ENCODE results near the gene PPA2.

PPA2 gene

DNA sequence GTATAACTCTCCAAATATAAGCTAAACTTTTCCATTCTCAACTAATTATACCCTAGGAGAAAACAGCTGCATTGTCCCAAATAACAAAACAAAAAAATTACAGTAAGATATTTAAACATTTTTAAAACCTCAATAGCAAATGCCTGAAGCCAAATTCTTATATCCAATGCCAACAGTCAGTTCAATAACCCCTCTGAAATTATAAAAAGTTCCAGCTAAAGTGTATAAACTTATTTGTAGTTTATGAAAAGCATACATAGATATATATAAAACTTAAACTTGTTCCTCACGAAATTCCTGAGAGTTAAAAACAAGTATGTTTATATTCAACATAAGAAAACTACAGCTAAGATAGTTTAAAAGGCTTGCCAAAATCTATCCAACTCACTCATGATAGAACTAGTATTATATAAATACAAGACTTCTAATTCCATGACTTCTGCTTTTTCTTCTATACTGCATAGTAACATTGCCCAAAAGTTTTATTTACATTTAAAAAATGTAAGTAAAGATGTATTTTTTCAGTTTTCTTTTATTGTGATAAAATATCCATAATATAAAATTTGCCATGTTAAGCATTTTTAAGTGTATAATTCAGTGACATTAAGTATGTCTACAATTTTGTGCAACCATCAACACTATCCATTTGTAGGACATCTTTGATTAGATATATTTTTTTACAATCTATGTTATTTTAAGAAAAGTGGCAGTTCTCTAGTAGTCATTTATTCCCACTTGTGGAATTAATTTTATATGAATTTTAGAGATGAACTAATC, 72.8 kb downstream of the PPA2 start:
- DNase-seq (ENCODE audit: insufficient read length, low spot score) (no peak), FAIRE-seq (no peak)

DNA sequence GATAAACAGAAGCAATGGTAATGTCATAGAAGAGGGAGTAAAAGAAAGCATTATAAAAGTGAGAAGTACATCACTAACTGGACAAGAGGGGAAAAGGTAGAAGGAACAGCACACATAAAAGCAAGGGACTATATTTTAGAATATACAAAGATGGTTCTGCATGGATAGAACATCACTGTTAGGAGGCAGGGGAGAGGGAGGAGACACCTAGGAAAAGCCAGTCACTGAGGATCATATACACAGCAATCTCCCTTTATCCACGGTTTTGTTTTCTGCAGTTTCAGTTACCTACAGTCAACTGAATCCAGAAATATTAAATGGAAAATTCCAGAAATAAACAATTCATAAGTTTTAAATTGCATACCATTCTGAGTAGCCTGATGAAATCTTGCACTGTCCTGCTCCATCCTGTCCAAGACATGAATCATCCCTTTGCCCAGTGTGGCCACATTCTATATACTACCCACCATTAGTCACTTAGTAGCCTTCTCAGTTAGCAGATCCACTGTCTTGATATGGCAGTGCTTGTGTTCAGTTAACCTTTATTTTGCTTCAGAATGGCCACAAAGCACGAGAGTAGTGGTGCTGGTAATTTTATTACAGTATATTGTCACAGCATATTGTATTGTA, 74.2 kb downstream of the PPA2 start:
- no peak for FAIRE-seq

DNA sequence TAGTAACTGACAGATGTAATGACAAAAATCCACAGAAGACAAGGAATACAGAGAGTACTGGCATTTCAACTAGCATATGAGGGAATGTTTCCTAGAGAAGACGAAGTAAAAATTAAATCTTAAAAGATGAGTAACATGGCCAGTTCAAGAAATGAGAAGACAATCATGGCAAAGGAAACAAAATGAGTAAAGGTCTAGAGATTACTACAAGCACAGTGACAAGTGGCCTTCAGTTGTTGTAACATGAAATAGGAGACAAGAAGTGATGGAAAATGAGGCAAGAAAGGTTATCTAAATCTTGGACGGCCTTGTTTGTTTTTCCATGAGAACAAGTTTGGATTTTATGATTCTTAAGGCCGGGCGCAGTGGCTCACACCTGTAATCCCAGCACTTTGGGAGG, 81.0 kb downstream of the PPA2 start:
- FAIRE-seq (no peak), DNase-seq (ENCODE audit: insufficient read length, low spot score) (no peak)

More for the DNA sequence above, 74.2 kb downstream of the PPA2 start:
- no peak for DNase-seq (ENCODE audit: insufficient read length, low spot score)

DNA sequence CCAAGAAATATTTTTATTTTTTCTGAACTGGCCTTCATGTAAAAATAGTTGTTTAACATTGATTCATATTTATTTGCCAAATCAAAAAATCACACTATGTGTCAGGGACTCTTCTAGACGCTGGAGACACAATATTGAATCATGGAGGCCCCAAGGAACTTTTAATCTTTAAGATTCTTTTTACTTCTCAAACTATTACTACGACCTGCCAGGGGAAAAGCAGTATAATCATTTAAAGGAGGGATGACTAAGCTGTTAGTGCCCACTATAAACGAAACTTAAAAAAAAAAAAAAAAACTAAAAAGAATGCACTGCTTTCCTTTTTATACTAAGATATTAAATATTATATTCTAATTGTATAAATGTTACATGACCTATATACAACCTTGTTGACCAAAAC, 84.7 kb downstream of the PPA2 start:
- FAIRE-seq (no peak), DNase-seq (ENCODE audit: insufficient read length, low spot score) (no peak)

DNA sequence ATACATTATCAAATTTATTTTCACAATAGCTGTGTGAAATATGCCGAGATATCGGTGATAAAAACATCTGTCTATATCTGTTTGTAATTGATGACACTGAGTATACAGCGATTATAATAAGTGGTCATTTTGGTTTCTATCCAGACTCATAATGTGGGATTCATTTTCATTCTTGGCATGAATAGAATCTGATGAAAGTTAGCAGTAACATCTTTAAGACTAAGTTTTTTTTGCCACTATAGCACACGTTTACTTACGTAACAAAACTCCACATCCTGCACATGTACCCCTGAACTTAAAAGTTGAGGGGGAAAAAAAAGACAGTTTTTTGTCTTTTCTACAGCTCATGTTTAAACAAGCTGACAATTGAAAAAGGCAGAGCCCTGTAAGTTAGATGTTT, 86.4 kb downstream of the PPA2 start:
- peak; percentile 84 for FAIRE-seq
- DNase-seq (ENCODE audit: insufficient read length, low spot score): no peak

DNA sequence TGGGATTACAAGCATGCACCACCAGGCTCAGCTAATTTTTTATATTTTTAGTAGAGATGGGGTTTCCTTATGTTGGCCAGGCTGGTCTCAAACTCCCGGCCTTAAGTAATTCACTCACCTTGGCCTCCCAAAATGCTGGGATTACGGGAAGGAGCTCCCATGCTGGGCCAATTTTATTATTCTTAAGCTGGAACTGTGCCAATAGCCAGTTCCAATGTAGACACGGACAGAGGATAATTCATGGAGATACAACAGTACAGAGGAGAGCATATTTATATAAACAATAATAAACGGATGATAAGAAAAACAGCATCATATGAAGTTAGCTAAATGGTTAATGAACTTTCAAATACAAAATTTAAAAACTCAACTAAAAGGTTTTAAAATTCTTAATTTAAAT, 87.8 kb downstream of the PPA2 start:
- FAIRE-seq: no peak

DNA sequence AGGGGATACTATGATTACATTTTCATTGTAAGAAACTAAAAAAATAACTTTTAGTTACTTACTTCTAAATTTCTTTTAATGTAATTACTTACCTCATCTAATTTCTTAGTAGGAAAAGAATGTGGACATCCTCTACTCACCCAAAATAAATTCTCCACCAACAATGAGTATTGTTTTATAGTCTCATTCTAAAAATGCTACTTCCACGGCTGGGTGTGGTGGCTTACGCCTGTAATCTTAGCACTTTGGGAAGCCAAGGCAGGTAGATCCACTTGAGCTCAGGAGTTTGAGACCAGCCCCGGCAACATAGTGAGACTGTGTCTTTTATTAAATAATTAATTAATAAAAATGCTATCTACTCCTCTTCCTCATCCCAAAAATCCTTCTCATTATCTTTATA, 99.8 kb downstream of the PPA2 start:
- FAIRE-seq: no peak
- DNase-seq (ENCODE audit: insufficient read length, low spot score): no peak

More for the DNA sequence above, 87.8 kb downstream of the PPA2 start:
- no peak for DNase-seq (ENCODE audit: insufficient read length, low spot score)

DNA sequence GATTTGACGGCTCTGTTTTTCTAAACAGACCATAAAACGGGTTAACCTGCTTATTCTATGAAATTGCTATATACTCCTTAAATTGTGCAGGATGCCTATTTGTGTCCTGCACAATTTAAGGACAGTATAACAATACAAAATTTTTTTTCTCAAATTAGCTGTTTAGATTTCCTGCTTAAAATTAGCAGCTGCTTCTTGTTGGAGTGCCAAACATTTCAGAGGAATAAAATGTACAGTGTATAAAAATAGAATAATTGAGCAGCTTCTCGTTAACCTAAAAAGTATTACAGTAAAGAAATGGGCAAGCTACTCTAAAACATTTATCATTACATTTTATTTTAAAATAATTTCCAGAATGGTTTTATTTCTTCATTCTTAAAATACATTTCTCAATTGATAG, 100.5 kb downstream of the PPA2 start:
- FAIRE-seq: no peak
- no peak for DNase-seq (ENCODE audit: insufficient read length, low spot score)

DNA sequence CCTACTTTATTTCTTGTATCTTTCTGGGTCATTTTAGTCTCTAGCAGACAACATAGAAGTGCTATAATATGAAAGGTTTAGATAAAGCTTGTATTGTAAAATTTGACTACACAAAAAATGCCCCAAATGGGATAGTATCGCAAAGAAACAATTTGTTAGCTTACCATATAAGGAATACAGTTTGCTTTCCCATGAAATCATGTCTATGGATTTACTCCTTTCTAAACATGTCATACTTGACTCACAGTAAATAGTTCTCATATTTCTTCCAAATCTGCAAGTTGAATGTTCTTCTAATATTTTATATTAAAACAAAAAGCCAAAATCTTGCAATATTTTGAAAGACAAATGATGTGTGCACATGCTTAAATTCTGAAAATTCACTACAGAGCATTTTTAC, 103.9 kb downstream of the PPA2 start:
- peak; percentile 21 for FAIRE-seq
- DNase-seq (ENCODE audit: insufficient read length, low spot score): no peak

DNA sequence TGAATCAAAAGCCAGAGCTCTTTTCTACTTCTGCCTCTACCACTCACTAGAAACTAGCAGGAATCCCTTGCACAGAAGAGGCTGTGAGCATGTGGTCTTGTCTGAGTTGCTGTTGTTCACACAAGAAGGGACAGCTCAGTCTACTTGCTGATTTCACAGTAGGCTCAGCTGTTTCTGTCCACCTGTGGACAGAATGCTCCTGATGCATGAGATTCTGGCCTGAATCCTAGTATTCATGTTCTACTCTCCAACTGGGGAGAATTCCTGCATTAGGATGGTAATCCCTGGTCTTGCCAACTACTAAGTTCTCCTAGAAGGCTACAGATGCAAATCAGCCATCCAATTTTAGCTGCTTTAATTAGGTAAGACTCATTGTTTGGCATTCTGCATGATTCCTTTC, 112.8 kb downstream of the PPA2 start:
- FAIRE-seq: no peak
- no peak for DNase-seq (ENCODE audit: insufficient read length, low spot score)

DNA sequence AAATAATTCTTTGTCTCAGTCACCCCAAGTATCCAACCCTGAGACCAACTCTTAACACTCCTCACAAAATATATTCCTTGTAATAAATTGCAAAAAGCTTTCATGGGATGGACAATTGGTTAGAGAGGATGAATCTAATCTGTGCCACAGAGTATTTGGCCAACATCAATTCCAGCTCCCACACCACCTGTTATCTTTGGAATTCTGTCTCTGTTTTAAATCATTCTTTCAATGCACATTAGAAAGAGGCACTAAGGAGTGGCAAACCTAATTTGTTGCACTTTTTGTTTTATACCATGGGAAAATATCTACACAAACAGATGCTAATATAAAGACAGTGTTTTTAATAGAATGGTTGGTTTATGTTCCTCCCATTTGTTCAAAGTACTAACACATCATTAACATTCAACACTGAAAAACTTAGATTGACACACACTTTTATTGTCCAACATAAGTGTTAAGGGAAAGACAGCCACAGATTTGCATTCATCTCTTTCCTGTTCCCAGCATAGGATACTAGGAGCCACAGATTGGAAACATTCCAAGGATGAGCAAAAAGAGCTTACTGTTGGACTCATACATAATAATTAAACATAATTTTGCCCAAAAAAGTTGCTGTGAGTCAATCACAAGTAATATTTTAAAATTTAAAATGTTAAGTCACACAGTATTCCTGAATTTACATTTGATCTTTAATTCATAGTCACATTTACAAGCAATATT, 116.4 kb downstream of the PPA2 start:
- no peak for FAIRE-seq
- no peak for DNase-seq (ENCODE audit: insufficient read length, low spot score)

DNA sequence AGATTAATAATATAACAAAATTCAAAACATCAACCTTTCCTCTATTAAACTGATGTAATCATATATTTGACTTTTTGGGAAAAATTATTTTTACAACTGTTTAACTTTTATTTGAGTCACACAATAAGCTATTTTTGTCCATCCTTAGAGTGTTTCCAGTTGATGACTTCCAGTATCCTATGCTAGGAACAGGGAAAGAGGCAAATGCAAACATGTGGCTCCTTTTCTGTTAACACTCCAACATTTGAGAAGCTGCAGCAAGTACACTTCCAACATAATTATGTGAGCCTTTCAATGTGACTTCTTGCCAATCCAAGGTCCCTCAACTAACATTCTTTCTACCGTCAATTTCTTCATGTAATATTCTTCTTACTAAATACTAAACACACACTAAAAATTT, 117.7 kb downstream of the PPA2 start:
- FAIRE-seq (no peak), DNase-seq (ENCODE audit: insufficient read length, low spot score) (no peak)

DNA sequence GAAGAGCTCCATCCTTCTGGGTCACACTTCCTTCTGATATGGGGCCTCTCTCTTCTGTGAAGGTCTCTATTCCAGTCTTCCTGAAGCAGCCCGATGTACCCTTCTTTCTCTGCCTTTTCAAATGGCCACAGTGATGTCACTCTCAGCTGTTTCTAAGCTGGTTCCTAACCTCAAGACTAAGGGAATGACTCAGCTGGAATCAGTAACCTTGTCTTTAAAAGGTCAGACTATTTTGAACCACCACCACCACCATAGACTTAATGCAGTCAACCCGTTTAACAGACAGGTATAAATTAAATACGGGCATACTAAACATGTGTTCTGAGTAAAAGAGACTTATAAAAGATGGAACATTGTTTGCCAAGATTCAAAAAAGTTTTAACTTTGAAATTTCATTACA, 121.0 kb downstream of the PPA2 start:
- DNase-seq (ENCODE audit: insufficient read length, low spot score) (peak; percentile 12), FAIRE-seq (peak; percentile 33)

DNA sequence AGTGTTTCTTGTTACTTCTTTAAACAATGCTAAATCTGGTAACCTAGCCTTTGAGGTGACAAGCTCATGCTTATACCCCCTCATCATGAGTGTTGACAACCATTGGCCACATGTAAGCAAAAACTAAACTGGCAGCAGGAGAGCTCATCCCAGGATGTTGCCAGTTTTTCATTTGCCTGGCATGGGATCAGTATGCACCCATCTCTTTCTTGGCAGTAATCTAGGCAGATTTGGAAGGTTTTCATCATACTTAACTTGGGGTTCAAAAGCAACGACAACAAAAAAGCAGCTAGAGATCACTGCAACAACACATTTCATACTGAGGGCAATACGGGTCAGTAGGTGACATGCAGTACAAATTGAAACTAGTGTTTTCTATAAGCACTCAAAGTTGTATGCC, 122.0 kb downstream of the PPA2 start:
- DNase-seq (ENCODE audit: insufficient read length, low spot score): no peak
- peak; percentile 82 for FAIRE-seq

DNA sequence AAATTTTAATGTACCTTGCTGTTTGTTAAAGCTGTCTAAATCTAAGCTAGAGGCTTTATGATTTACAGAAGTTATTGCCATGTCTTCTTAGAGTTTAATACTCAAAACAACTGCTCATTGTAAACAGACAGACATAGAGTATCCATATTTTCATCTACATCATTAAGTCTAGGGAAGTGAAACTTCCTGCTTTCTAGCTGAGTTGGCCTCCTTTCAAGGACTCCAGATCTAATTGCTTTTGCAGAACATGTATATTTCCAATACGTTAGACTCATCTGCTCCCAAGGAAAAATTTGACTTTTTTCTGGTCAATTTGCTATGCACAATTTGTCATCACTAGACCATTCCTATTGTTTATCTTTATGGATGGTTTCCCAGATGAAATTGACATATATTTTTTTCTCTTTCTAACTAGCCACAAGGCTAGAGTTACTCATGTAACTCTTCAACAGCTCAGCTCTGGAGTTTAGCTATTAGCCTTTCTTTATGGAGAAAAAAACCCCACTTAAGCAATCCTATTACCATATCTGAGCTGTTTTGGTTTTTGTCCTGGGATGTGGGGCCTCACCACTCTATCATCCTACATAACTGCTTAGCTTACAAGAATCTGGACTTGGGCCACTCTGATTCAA, 122.9 kb downstream of the PPA2 start:
- no peak for DNase-seq (ENCODE audit: insufficient read length, low spot score)
- peak; percentile 57 for FAIRE-seq

DNA sequence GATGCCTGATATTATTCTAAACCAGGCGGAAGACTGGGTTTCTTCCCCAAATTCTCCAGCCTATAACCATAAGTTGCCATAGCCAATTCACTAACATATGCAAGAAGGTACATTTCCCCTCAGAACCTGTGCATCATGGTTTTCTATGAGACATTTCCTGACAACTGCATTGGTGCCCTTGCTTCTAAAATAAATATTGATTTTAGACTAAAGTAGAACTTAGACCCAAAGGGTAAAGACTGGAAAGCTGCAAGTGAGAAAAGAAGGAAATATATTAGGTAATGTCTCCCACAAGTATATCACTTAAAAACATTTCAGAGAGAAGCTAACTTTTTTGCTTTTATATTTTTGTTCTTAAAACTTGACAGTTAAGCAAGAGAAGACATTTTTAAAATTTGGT, 125.1 kb downstream of the PPA2 start:
- DNase-seq (ENCODE audit: insufficient read length, low spot score) (no peak), FAIRE-seq (no peak)

DNA sequence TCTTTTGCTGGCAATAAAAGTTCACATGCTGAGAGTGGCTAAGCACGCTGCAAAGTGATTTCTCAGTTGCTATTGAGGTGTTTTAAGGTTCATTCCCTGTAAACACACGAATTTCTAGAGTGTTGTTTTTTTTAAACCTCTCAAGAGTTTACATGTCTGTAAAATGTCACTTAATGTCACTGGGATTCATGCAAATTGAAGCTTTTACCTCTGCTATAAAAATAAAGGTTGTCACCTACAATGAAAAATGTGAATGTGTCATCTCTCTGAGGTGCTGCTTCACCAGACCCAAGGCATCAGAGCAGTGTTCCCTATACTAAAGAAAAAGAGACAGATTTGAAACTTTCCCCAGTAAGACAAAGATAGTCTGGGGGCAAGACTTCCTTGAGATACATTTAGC, 127.0 kb downstream of the PPA2 start:
- FAIRE-seq (no peak), DNase-seq (ENCODE audit: insufficient read length, low spot score) (no peak)

DNA sequence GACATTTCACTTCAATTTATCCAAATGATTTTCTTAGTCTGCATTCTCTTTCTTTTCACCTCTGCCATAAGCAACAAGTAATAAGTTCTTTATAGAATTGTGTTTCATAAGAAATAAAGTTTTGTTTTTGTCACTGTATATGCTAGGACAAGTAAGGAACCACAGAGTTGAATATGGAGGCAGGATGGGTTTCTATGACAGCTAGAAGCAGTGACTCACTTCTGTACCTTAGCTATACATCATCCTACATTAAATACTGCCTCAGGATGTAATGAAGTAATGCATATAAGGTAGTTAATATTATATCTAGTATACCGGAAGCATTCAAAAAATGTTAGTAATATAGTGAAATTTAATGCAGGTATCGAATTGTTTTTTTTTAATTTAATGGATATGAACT, 128.0 kb downstream of the PPA2 start:
- FAIRE-seq: no peak
- DNase-seq (ENCODE audit: insufficient read length, low spot score): no peak

DNA sequence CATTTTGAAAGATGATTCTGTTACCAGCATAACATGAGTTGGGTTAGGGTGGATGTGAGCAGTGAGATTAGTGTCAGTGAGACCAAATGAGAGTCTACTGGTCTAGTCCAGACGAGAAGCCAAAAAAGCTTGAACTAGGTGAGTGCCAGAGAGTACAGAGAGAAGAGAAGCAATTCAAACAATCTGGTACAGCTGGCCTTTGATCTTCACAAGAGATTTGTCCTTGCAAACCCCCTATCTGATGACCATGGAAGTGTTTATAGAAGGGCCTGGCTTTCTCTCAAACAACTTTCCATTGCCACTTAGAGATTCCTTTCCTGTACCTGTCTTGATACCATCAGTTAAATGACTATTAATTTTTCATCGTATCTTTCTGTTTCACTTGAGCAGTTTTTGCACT, 128.5 kb downstream of the PPA2 start:
- FAIRE-seq (no peak), DNase-seq (ENCODE audit: insufficient read length, low spot score) (no peak)

DNA sequence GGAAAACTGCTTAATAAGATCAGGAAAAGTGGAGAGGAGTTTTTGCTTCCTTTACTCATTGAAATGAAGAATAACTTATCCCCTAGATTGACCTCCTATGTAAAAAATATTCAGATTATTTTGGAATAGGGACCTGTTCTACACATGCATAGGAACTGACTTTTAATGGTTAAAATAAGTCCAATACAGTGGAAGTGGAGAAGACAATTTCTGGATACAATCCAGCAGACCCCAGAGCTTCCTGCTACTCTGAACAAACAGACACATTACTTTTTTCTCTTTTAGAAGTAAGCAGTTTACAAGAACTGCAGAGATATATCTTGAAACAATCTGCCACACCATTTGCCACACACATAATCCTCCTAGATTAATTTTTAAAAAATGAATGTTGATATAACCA, 129.7 kb downstream of the PPA2 start:
- no peak for DNase-seq (ENCODE audit: insufficient read length, low spot score)
- no peak for FAIRE-seq

DNA sequence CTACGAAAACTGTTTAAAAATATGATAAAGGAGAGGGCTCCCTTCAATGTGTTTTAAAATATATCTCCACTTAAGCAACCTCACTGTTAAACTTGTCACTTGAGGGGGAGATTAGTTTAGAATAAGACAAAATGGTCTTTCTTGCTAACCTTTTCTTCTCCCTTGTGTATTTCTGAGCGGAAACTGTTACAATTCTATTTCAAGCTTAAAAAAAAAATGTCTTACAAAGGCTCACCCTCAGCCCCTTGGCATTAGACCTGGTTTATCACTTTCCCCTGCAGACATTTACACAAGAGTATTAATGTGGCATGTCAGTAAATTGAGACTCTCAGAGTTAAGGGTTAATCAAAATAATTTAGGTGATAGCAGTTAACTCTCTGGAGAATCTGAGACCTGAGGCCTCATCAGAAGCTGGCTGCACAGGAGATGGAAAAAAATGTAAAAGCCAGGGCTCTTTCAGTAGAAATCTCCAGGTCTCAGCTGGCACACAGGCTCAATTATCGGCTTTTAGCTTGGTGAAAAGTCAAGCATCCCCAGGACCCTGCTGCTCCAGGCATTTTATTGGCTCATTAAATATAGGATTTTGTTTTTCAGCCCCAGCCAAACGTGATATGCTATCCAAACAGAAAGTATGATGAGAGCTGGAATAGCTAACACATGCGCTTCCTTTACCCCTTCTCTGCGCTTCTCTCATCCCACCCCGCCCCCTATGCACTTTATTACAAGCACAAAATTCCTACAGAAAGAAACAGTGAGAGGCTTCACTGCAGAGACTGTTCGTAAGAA, 130.5 kb downstream of the PPA2 start:
- DNase-seq (ENCODE audit: insufficient read length, low spot score): no peak
- FAIRE-seq: no peak

All from GM19239 (cell line).